AG08396 (cell line): Measurements from ENCODE around the gene SOX15.
"Not testable (repeated sequence)": the region's sequence is repeated elsewhere in the genome, so short reads cannot be mapped to it uniquely, and the experiment has no call there.

Experiments used
- DNase-seq: peaks from one replicate; pipeline ENCODE4 v3.0.0; 2012; ENCODE audit warnings: low spot score, mixed read lengths

Gene SOX15

GRCh38 chr17:7610641-7611040 lies 20.7 kb upstream of the SOX15 start:
- no peak for DNase-seq

GRCh38 chr17:7606280-7606679 lies 16.4 kb upstream of the SOX15 start:
- DNase-seq, result no peak

DNA sequence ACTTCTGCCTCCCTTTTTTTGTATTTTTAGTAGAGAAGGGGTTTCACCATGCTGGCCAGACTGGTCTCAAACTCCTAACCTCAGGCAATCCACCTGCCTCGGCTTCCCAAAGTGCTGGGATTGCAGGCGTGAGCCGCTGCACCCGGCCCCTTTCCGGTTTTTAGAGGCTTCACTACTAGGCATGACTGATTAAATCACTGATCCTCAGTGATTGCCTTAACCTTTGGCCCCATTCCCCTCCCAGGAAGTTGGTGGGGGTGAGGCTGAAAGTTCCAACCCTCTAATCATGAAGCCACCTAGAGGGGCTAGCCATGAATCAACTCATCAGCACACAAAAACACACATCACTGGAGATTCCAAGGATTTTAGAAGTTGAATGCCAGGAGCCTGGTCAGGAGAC lies 7.7 kb upstream of the SOX15 start:
- not testable (repeated sequence) for DNase-seq

DNA sequence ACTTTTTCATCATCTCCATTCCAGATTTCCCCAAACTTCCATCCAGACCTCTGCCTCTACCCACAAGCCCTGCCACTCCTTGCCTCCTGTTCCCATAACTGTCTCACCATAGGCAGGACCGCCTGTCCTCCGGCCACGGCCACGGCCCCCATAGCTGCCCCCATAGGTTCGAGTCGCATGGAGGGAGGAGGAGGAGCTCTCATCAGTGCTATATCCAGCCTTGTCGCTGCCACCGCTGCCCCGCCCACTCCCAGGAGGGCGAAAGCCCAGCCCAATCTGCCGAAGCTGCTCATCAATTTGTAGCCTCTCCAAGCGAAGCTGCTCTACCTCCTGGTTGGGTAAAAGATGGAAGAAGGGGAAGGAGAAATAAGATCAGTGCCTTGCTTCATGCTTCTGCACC lies 3.4 kb upstream of the SOX15 start:
- DNase-seq, result no peak

DNA sequence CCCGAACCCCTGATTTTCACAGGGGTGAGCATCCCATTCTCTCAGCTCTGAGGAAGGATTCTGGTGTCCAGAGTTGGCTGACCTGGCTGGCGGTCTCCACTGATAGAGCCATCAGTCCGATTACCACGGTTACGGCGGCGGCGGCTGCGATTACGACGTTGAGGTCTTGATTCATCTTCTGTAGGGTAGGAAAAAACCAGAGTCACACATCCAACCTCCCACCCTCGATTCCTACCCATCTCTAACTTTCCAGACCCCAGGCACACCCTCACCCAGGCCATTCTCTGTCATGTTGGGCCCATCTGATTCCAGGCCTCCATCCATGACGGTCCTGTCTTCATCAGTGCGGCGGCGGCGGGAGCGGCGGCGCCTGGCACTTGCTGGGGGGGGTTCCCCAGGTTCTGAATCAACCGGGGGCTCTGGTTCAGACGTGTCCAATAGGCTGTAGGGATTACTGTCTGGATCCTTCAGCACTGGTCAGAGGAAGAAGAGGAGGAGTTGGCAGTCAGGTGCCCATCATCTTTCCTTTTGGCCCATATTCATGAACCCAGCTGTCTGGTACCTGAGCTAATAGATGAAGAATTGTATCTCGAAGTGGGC lies 2.6 kb upstream of the SOX15 start:
- DNase-seq, result no peak

- DNase-seq, result no peak
Observed at GRCh38 chr17:7591596-7591995, 1.7 kb upstream of the SOX15 start.

DNA sequence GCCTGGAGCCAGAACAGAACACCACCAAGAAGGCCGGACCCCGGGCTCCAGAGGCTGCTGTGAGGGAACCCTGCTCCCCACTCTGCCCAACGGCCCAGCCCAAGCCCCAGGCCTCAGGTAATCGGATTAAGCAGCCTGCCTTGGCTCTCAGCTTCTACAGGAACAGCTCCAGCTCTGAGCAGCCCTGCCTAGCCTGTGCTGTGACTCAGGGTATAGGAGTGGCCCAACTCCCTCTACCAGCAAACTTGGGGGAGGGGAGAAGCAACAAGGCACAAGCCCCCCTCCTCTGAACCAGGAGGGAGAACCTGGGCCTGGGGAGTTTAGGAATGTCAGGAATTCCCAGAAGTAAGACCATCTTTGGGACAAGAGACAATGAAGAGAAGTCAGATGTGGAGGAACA lies 849 bp upstream of the SOX15 start:
- DNase-seq, result peak; percentile 81

GRCh38 chr17:7589204-7589868 lies 558 bp downstream of the SOX15 start:
- DNase-seq, result peak; percentile 91

DNA sequence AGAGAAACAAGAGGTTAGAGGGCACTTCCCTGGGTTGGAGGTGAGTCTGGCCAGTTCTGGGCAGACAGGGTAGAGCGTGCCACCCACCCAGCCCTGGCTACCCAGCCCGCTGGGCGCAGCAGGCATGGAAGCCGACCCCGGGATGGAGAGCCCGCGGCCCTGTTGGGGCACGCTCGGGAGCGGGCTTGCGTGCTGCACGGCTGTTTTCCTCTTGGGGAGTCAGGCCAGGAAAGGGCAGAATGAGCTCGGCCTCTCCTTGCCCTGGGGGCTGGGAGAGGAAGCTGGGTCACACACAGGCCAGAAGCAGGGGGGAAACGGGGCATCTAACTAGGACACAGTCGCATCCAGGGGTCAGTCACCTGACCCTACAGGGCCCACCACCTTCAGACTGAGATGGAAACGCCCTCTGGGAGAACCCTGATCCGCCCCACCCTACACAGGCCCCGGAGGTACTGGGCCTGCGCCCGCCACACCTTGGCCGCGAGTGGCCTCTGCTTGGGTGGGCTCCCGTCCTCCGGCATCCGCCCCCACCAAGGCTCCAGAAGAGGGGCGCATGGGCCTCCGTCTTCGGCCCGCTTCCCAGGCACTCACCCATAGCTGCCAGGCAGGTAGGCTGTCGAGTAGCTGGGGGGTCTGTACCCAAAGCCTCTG lies 1.2 kb downstream of the SOX15 start:
- DNase-seq, result no peak

GRCh38 chr17:7587420-7588151 lies 2.3 kb downstream of the SOX15 start:
- DNase-seq, result peak; percentile 94

GRCh38 chr17:7586673-7587419 lies 3.0 kb downstream of the SOX15 start:
- DNase-seq, result no peak

- DNase-seq, result peak; percentile 92
Observed at GRCh38 chr17:7583253-7584109, 6.4 kb downstream of the SOX15 start, which contains the start of gene MPDU1. TSS of gene MPDU1 (plus strand) at chr17:7583852. CDS start at chr17:7583863, 11 bp downstream.

DNA sequence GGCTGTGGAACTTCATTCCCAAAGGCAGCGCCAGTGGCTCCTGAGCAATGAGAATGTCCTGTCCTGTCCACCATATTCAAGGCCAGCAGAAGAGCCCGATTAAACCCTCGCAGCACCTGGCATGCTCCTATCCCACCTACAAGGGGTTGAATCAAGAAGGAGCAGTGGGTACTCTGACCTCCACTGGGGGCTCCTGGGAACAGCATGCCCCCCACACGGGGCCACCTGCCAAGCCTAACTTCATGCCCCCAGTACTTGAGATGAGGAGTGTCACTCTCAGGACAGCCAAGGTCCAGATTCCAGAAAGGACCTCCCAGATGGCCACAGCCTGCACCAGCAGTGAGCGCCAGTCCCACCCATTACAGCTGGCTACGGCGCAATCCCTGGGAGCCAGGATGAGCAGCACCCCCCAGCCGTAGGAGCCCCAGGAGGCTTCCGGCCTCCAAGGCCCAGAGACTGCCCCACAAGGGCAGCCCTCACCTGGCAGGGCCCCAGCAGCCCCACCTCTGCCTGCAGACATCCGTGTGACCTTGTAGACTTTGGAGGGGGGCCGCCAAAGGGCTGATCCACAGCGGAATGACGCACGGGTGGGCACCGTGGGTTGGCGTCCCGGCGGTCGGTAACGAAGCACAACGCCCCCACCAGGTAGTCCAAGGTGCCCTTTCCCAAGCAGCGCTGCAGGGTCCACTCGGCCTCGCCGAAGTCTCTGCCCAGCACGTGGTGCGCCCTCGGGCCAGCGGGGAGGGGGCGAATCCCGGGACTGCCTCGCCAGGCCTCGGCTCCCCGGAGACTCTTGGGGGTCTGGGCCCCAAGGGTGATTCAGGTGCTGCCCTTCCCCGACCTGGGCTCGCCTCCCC lies 7.3 kb downstream of the SOX15 start:
- no peak for DNase-seq

DNA sequence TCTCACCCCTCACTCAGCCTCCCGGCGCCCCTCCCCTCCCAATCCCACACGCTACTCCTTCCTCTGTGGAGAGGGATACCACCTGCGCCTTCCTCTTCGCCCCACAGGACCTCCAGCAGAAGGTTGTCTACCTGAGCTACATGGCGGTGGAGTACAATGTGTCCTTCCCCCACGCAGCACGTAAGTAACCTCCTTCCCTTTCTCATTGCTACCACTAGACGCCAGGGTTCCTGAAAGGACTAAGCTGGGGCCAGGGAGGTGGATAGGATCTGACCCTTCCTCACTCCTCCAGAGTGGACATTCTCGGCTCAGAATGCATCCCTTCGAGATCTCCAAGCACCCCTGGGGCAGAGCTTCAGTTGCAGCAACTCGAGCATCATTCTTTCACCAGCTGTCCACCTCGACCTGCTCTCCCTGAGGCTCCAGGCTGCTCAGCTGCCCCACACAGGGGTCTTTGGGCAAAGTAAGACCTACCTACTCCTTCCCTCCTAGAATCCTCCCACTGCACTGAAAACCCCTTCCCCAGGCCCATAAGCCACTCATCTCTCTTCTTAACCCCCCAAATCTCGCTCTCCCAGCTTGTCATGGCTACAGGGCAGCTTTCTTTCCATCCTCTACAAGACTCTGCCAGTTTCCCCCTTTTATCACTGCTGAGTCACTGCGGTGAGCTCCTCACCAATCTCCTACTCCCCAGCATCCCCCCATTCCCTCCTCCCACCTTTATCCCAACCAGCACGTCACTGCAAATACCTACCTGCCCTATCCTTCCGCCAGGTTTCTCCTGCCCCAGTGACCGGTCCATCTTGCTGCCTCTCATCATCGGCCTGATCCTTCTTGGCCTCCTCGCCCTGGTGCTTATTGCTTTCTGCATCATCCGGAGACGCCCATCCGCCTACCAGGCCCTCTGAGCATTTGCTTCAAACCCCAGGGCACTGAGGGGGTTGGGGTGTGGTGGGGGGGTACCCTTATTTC lies 9.0 kb downstream of the SOX15 start:
- no peak for DNase-seq

DNA sequence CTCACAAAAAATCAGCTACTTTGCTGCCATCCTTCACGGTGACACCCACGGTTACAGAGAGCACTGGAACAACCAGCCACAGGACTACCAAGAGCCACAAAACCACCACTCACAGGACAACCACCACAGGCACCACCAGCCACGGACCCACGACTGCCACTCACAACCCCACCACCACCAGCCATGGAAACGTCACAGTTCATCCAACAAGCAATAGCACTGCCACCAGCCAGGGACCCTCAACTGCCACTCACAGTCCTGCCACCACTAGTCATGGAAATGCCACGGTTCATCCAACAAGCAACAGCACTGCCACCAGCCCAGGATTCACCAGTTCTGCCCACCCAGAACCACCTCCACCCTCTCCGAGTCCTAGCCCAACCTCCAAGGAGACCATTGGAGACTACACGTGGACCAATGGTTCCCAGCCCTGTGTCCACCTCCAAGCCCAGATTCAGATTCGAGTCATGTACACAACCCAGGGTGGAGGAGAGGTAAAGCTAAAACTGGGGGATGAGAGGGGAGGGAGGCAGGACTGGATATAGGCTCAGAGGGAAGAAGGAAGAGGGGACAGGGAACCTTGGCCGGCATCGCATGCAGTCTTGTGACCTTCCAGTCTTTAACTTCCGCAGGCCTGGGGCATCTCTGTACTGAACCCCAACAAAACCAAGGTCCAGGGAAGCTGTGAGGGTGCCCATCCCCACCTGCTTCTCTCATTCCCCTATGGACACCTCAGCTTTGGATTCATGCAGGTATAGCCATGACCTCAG lies 9.9 kb downstream of the SOX15 start:
- no peak for DNase-seq

- peak; percentile 88 for DNase-seq
Observed at GRCh38 chr17:7579001-7579833, 10.7 kb downstream of the SOX15 start, which contains the start of gene CD68. TSS of gene CD68 (plus strand) at chr17:7579638. CDS start at chr17:7579678, 40 bp downstream.
